HG03558 (cell line): ENCODE data around the gene DICER1.

Experiments
- ATAC-seq: cut with Tn5 transposase; IDR thresholded peaks from one replicate; pipeline ENCODE4 v1.9.1; 2021; ENCODE audit warnings: moderate number of reproducible peaks; ENCODE audit not compliant: unreplicated experiment; ENCODE audit errors: extremely low read depth

Gene DICER1

DNA sequence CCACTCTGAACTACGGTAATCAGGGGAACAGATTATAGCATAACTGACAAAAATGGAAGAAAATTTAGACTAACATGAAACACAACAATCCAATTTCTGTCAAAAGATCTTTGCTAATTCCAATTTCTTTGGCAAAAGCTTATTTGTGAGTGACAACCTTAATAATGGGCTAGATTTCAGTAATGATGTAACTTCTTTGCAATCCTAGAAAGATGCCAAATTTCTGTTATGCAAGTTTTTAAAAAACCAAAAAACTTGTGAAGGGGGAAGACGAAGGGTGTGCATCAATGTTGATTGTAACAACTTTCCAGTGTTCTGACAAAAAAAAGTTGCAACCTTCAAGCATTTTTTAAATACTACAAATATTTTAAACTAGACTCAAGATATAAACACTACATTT, 59.9 kb downstream of the DICER1 start:
- ATAC-seq = no peak

DNA sequence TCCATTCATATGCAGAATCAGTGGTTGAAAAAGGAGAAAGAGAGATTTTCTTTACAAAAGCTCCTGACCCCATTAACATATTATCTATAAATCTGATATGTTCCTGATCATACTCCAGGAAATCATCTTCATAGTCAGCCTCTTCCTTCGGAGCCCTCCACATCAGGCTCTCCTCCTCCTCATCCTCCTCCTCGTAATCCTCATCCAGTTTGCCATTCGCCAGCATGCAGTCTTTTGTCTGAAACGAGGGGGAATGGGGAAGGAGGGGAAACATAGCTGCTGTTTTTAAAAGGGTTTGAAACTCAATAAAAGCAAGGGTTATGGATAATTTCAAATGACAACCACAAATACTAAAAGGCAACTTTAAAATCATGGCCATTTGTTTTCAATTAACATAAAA, 60.9 kb downstream of the DICER1 start:
- no peak for ATAC-seq

DNA sequence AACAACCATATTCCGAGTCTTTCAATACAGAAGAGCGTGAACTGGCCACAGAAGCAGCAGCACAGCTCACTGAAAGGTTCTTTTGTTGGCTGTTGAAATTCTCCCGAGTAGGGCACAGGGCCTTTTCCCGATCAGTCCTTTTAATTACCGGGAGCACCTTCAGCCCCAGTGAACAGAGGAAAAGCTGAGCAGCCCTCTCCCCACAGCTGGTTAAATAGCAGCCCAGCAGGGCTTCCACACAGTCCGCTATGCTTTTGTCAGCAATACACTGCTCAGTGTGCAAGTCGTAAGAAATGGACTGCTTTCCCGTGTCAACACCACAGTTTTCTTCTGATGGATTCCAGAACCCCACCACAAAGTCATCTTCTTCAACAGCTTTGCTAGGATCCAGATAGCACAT, 61.3 kb downstream of the DICER1 start:
- ATAC-seq = no peak

DNA sequence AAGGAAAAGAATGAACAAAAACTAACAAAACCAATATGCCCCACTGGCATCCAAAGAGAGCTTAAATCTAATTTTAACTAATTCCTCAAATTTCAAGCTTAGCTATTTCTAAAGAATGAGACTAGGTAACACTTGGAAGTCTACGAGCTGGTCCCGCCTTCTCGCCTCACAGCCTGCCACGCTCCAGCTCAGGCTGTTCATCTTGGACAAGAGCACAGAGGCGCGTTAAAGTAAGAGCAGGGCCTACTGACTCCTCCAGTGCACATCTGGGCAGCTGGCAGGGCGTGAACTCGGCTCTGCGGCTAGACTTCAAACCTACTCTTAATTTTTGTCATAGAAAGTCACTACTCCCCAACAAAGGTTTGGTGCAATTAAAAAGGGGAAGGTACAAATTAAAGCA, 64.6 kb downstream of the DICER1 start:
- ATAC-seq = no peak

DNA sequence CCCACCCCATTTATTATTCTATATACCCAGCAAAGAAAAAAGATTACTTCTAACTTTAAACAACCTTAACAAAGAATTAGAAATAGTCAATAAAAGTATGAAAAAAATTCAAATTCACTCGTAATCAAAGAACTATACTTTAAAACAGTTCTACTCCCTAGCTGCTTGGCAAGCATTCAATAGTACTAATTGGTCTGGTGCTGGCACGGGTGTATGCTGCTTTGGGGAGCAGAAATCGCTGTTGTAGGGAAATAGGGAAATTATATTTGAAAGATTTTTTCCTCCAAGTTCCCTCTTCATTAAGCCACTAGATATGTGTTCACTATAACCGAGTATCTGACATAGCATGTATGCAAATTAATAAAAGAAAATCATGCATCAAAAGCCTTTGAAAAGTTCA, 65.7 kb downstream of the DICER1 start:
- no peak for ATAC-seq

GRCh38 chr14:95088665-95089064, 68.7 kb downstream of the DICER1 start:
- no peak for ATAC-seq

GRCh38 chr14:95087619-95088018, 69.7 kb downstream of the DICER1 start:
- ATAC-seq = no peak

- ATAC-seq = no peak
These were observed 72.0 kb downstream of the DICER1 start for GRCh38 chr14:95085321-95085720.

GRCh38 chr14:95078867-95079266, 78.5 kb downstream of the DICER1 start:
- ATAC-seq = no peak

- no peak for ATAC-seq
These were observed 80.0 kb downstream of the DICER1 start for GRCh38 chr14:95077345-95077744.

- no peak for ATAC-seq
These were observed 81.5 kb downstream of the DICER1 start for GRCh38 chr14:95075789-95076188.

- no peak for ATAC-seq
These were observed 83.4 kb downstream of the DICER1 start for GRCh38 chr14:95073947-95074346.

GRCh38 chr14:95072310-95072905, 84.9 kb downstream of the DICER1 start:
- ATAC-seq = no peak

DNA sequence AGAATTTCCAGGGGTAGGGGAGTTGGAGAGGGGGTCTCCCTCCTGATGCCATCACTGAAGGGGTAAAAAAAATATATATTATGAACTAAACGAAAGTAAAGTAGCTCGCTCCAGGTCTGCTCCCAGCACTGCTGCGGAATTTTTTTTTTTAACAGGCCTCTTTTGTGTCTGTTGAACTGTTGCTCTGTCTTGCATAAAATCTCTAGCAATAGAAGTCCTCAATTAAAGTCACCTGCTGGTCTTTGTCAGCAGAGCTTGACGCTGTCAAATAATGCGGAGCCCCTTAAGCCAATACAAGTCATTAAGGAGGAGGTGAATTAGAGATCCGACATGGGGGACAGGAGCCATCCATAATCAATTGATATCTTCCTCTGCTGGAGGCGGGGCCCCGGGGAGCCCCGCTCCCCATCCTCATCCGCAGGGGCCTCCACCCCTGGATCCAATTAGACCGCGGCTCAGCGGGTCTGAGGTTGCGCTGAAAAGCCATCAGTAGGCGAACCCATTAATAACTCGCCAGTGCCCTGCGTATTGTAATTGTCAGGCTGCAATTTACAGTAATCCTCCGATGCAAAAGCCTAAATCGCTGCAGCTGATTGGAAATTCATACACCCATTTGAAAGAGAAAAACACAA, 85.6 kb downstream of the DICER1 start:
- no peak for ATAC-seq

- no peak for ATAC-seq
These were observed 86.4 kb downstream of the DICER1 start for GRCh38 chr14:95070748-95071435.

GRCh38 chr14:95069547-95069946, 87.8 kb downstream of the DICER1 start:
- no peak for ATAC-seq

DNA sequence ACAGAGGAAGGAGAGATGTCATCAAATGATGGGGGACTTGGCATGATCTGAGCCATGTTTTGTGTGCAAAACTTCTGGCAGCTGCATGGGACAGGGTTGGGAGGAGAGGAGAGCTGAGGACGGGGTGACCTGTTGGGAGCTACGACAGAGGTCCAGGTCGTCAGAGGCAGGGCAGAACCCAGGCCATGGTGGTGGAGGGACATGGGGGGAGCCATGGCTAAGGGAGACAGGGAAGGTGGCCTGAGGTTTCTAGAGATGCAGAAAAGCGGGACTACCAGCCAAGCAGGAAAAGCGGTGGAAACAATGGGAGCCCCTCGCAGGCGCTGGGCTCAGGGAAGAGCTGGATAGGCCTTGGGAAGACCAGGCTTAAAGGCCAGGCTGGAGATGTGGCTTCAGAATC, 88.3 kb downstream of the DICER1 start:
- no peak for ATAC-seq

- no peak for ATAC-seq
These were observed 88.8 kb downstream of the DICER1 start for GRCh38 chr14:95068521-95068920.

- ATAC-seq = no peak
These were observed 89.2 kb downstream of the DICER1 start for GRCh38 chr14:95068080-95068479.

- no peak for ATAC-seq
These were observed 89.8 kb downstream of the DICER1 start for GRCh38 chr14:95067526-95067925.

DNA sequence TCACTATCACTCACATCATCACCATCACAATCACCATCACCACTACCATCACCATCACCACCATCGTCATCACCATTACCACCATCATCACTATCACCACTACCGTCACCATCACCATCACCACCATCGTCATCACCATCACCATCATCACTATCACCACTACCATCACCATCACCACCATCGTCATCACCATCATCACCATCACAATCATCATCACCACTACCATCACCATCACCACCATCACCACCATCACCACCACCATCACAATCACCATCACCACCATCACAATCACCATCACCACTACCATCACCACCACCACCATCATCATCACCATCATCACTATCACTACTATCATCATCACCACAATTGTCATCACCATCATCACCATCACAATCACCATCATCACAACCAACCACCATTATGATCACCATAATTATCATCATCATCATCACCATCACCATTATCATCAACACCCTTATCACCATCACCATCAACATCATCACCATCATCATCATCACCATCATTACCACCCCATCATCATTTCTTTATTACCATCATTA, 90.8 kb downstream of the DICER1 start:
- ATAC-seq = no peak
